Activated T-cell treated with anti-CD3 and anti-CD28 coated beads, Interleukin-2, amount 50 U/mL, for 72 hours (primary cell): Measurements from ENCODE around the gene PCDHB16. TPM values are rescaled to one million over a fixed set of nuclear protein-coding genes. Genes with fewer than 3 reads are reported as not detected.
"Not testable (repeated sequence)": the region's sequence is repeated elsewhere in the genome, so short reads cannot be mapped to it uniquely, and the experiment has no call there.

Experiments
- ATAC-seq, 2 donors: fragments of 150-1000 bp; cut with Tn5 transposase; replicated peaks in 1 of 2; 2 replicates each; pipeline ENCODE4 v1.10.0; 2021; ENCODE audit warnings: moderate library complexity in 2 of 2, mild to moderate bottlenecking in 1 of 2
- DNase-seq, 2 donors: peaks; one replicate each; pipeline ENCODE4 v3.0.0; 2021 to 2022; ENCODE audit warnings: mixed read lengths in 1 of 2
- H3K27ac Mint-ChIP-seq: one replicate; pipeline ENCODE4 v1.8.0; 2022; ENCODE audit warnings: mild to moderate bottlenecking, moderate library complexity, mixed read lengths
- H3K27me3 Mint-ChIP-seq: one replicate; pipeline ENCODE4 v1.8.0; 2022; ENCODE audit warnings: low read depth, mixed read lengths
- H3K36me3 Mint-ChIP-seq, 2 donors: one replicate each; pipeline ENCODE4 v1.8.0; 2022; ENCODE audit warnings: mixed read lengths in 2 of 2, mild to moderate bottlenecking in 1 of 2; ENCODE audit not compliant: insufficient read depth in 2 of 2
- H3K4me1 Mint-ChIP-seq: one replicate; pipeline ENCODE4 v1.8.0; 2022; ENCODE audit warnings: low read depth, mixed read lengths
- H3K4me3 Mint-ChIP-seq, 2 donors: one replicate each; pipeline ENCODE4 v1.8.0; 2022; ENCODE audit warnings: mild to moderate bottlenecking in 2 of 2, mixed read lengths in 2 of 2, moderate library complexity in 2 of 2
- H3K9me3 Mint-ChIP-seq, 2 donors: one replicate each; pipeline ENCODE4 v1.8.0; 2022; ENCODE audit warnings: mixed read lengths in 2 of 2
- total RNA-seq, 2 donors: library from RNA; stranded (reverse); gene quantifications; one replicate each; pipeline ENCODE4 v1.2.3, GENCODE V29; 2022

Gene PCDHB16
- total RNA-seq, 2 donors from 2014 or later, result not detected

DNA sequence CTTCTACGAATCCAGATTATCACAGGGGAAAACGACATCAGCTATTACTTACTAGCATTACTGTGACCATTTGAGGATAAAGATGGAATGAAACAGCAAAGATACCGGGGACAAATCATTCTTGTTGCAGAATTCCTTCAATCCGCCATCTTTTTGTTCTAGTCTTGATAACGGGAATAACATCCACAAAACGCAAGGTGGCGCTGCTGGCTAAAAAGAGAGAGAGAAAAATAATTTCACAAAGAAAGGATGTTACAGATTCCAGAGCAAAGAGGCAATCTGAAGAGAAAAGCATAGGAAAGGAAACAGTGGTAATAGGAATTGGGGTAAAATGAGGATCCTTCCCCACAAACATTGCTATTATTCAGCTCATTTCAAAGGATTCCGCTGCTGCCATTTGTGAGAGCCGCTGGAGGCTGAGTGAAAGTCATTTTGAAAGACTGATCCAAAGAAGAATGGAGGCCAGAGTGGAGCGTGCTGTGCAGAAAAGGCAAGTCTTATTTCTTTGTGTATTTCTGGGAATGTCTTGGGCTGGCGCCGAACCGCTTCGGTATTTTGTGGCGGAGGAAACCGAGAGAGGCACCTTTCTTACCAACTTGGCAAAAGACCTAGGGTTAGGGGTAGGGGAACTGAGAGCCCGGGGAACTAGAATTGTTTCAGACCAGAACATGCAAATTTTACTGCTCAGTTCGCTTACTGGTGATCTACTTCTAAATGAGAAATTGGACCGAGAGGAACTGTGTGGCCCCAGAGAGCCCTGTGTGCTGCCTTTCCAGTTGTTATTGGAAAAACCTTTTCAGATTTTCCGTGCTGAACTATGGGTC is 9.6 kb upstream of the PCDHB16 start, which contains the start of gene PCDHB7:
TSS of gene PCDHB7 (plus strand) at position 264 of the 824 bp plus-strand sequence. CDS start at position 456, 192 bp downstream.
- peaks cover 3% of the 10 kb centered on the region for H3K4me1 Mint-ChIP-seq
- ATAC-seq (no peak), DNase-seq (no peak)
- peak within 1 kb of the TSS in 1 of 2 donors; percentile 3 for H3K4me3 Mint-ChIP-seq
- peaks cover 0 to 4% of the 10 kb centered on the region in 2 donors for H3K36me3 Mint-ChIP-seq
- H3K27ac Mint-ChIP-seq, result no peak within 1 kb of the TSS
- H3K27me3 Mint-ChIP-seq, result peaks cover 16% of the 10 kb centered on the region
- H3K9me3 Mint-ChIP-seq, result peaks cover 0 to 5% of the 10 kb centered on the region in 2 donors

DNA sequence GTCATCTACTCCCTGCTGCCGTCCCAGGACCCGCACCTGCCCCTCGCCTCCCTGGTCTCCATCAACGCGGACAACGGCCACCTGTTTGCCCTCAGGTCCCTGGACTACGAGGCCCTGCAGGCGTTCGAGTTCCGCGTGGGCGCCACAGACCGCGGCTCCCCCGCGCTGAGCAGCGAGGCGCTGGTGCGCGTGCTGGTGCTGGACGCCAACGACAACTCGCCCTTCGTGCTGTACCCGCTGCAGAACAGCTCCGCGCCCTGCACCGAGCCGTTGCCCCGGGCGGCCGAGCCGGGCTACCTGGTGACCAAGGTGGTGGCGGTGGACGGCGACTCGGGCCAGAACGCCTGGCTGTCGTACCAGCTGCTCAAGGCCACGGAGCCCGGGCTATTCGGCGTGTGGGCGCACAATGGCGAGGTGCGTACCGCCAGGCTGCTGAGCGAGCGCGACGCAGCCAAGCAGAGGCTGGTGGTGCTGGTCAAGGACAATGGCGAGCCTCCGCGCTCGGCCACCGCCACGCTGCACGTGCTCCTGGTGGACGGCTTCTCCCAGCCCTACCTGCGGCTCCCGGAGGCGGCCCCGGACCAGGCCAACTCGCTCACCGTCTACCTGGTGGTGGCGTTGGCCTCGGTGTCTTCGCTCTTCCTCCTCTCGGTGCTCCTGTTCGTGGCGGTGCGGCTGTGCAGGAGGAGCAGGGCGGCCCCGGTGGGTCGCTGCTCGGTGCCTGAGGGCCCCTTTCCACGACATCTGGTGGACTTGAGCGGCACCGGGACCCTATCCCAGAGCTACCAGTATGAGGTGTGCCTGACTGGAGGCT is 7.7 kb upstream of the PCDHB16 start:
- H3K4me3 Mint-ChIP-seq, H3K36me3 Mint-ChIP-seq, ATAC-seq, H3K27ac Mint-ChIP-seq, DNase-seq, H3K27me3 Mint-ChIP-seq, H3K9me3 Mint-ChIP-seq, H3K4me1 Mint-ChIP-seq: not testable (repeated sequence)

DNA sequence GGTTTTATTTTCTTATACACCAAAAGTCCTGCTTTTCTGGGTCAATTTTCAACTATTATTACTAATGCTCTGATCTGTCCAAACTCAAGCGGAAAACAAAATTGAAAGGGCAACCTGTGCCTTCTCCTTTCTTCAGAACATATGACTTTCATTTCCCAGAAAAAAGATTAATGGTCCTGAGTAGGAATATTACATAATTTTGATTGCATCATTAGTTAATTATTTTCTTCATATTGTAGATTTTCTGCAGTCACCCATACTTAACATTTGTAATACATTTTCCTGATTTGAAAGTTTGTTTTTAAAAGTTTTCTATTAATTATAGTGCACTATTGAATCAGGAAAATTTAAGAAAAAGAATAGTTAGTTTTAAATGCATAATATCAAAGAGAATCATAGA is 6.3 kb upstream of the PCDHB16 start:
- Mint-ChIP-seq H3K9me3 (no peaks in the 10 kb centered on the region), H3K4me3 (no peak overlapping the region), H3K27me3 (peaks cover 9% of the 10 kb centered on the region), H3K36me3 (peaks cover 3 to 4% of the 10 kb centered on the region in 2 donors), H3K4me1 (peaks cover 3% of the 10 kb centered on the region), H3K27ac (no peak overlapping the region)
- no peak for DNase-seq
- no peak for ATAC-seq

DNA sequence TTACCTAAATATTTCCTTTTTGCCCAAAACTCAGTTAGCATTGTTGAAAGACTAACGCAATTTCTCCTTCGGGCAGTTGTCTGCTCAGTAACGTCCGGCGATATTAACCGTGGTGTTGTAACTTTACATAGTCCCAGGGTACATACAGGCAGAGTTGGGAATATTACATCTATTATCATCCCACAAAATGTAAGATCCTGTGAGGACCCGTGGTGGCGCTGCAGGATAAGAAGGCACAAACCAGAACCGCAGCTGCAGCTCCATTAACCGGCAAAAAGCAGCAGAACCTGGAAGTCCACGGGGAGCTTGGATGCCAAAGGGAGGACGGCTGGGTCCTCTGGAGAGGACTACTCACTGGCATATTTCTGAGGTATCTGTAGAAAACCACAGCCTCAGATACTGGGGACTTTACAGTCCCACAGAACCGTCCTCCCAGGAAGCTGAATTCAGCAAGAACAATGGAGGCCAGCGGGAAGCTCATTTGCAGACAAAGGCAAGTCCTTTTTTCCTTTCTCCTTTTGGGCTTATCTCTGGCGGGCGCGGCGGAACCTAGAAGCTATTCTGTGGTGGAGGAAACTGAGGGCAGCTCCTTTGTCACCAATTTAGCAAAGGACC is 4.5 kb upstream of the PCDHB16 start, which contains the start of gene PCDHB8:
TSS of gene PCDHB8 (plus strand) at position 214 of the 615 bp plus-strand sequence. CDS start at position 459, 245 bp downstream.
- ATAC-seq, H3K4me3 Mint-ChIP-seq, DNase-seq, H3K4me1 Mint-ChIP-seq, H3K9me3 Mint-ChIP-seq, H3K36me3 Mint-ChIP-seq, H3K27ac Mint-ChIP-seq: not testable (repeated sequence)
- peaks cover 18% of the 10 kb centered on the region for H3K27me3 Mint-ChIP-seq

DNA sequence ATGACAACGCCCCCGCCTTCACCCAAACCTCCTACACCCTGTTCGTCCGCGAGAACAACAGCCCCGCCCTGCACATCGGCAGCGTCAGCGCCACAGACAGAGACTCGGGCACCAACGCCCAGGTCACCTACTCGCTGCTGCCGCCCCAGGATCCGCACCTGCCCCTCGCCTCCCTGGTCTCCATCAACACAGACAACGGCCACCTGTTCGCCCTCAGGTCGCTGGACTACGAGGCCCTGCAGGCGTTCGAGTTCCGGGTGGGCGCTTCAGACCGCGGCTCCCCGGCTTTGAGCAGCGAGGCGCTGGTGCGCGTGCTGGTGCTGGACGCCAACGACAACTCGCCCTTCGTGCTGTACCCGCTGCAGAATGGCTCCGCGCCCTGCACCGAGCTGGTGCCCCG is 2.8 kb upstream of the PCDHB16 start:
- ATAC-seq, DNase-seq, H3K36me3 Mint-ChIP-seq, H3K9me3 Mint-ChIP-seq, H3K4me1 Mint-ChIP-seq, H3K27ac Mint-ChIP-seq, H3K4me3 Mint-ChIP-seq: not testable (repeated sequence)
- peaks cover 20% of the 10 kb centered on the region for H3K27me3 Mint-ChIP-seq

DNA sequence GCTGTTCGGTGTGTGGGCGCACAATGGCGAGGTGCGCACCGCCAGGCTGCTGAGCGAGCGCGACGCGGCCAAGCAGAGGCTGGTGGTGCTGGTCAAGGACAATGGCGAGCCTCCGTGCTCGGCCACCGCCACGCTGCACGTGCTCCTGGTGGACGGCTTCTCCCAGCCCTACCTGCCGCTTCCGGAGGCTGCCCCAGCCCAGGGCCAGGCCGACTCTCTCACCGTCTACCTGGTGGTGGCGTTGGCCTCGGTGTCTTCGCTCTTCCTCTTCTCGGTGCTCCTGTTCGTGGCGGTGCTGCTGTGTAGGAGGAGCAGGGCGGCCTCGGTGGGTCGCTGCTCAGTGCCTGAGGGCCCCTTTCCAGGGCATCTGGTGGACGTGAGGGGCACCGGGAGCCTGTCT is 2.3 kb upstream of the PCDHB16 start:
- peaks cover 25% of the 10 kb centered on the region for H3K27me3 Mint-ChIP-seq
- H3K4me1 Mint-ChIP-seq, H3K27ac Mint-ChIP-seq, ATAC-seq, H3K4me3 Mint-ChIP-seq, H3K9me3 Mint-ChIP-seq, DNase-seq: not testable (repeated sequence)
- peaks cover 0 to 13% of the 10 kb centered on the region in 2 donors for H3K36me3 Mint-ChIP-seq

DNA sequence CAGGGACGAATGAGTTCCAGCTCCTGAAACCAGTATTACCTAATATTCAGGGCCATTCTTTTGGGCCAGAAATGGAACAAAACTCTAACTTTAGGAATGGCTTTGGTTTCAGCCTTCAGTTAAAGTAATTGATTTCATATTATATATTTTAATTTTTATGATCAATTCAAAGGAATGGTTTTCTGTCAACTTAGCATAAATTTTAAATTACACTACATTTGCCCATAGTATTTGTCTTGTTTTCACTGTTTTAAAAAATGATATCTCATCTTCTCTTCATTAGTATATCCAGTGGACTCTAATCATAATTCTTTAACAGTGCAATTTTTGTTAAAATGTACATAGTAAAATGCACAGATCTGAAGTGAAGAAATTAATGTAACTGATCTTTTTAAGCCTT is 1.9 kb upstream of the PCDHB16 start:
- Mint-ChIP-seq H3K4me1 (no peaks in the 10 kb centered on the region), H3K27me3 (peaks cover 25% of the 10 kb centered on the region), H3K27ac (no peak overlapping the region), H3K4me3 (no peak overlapping the region), H3K36me3 (peaks cover 0 to 14% of the 10 kb centered on the region in 2 donors), H3K9me3 (peaks cover 2 to 6% of the 10 kb centered on the region in 2 donors)
- no peak for DNase-seq
- no peak for ATAC-seq

DNA sequence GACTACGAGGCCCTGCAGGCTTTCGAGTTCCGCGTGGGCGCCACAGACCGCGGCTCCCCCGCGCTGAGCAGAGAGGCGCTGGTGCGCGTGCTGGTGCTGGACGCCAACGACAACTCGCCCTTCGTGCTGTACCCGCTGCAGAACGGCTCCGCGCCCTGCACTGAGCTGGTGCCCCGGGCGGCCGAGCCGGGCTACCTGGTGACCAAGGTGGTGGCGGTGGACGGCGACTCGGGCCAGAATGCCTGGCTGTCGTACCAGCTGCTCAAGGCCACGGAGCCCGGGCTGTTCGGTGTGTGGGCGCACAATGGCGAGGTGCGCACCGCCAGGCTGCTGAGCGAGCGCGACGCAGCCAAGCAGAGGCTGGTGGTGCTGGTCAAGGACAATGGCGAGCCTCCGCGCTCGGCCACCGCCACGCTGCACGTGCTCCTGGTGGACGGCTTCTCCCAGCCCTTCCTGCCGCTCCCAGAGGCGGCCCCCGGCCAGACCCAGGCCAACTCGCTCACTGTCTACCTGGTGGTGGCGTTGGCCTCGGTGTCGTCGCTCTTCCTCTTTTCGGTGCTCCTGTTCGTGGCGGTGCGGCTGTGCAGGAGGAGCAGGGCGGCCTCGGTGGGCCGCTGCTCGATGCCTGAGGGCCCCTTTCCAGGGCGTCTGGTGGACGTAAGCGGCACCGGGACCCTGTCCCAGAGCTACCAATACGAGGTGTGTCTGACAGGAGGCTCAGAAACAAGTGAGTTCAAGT is 2.1 kb downstream of the PCDHB16 start:
- Mint-ChIP-seq H3K9me3 (peaks cover 2 to 15% of the 10 kb centered on the region in 2 donors), H3K27me3 (peaks cover 53% of the 10 kb centered on the region), H3K36me3 (peaks cover 7 to 25% of the 10 kb centered on the region in 2 donors)
- not testable (repeated sequence) for H3K27ac Mint-ChIP-seq, DNase-seq, ATAC-seq, H3K4me3 Mint-ChIP-seq, H3K4me1 Mint-ChIP-seq

DNA sequence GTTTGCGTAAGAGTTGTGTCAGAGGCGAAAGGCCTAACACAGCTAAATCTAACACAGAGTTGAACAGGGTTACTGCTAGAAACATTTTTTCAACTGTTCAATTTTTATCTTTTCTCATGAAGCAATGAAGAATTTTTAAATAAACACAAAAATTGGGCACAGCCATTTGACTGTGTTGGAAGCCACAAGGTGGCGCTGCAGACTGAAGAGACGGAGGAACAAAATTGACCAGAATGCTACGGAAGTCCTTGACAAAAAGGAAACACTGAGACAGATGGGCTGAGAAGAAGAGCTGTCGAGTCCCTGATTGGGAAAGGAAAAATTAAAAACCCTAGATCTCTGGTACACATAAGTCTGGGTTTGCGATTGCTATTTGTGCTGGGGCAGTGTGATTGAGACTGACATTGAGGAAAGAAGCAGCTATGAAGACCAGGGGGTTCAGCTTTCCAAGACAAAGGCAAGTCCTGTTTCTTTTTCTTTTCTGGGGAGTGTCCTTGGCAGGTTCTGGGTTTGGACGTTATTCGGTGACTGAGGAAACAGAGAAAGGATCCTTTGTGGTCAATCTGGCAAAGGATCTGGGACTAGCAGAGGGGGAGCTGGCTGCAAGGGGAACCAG is 4.8 kb downstream of the PCDHB16 start, which contains the start of gene PCDHB9:
TSS of gene PCDHB9 (plus strand) at position 265 of the 616 bp plus-strand sequence. CDS start at position 423, 158 bp downstream.
- H3K27ac Mint-ChIP-seq, result no peak within 1 kb of the TSS
- DNase-seq, result peak; percentile 32 to 36
- H3K4me1 Mint-ChIP-seq, result no peaks in the 10 kb centered on the region
- H3K27me3 Mint-ChIP-seq, result peaks cover 57% of the 10 kb centered on the region
- H3K36me3 Mint-ChIP-seq, result peaks cover 9 to 21% of the 10 kb centered on the region in 2 donors
- peak within 1 kb of the TSS; percentile 9 to 27 for H3K4me3 Mint-ChIP-seq
- H3K9me3 Mint-ChIP-seq, result peaks cover 2 to 15% of the 10 kb centered on the region in 2 donors
- no peak for ATAC-seq

DNA sequence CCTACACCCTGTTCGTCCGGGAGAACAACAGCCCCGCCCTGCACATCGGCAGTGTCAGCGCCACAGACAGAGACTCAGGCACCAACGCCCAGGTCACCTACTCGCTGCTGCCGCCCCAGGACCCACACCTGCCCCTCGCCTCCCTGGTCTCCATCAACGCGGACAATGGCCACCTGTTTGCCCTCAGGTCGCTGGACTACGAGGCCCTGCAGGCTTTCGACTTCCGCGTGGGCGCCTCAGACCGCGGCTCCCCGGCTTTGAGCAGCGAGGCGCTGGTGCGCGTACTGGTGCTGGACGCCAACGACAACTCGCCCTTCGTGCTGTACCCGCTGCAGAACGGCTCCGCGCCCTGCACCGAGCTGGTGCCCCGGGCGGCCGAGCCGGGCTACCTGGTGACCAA is 6.5 kb downstream of the PCDHB16 start:
- not testable (repeated sequence) for H3K9me3 Mint-ChIP-seq
- Mint-ChIP-seq H3K27me3 (peaks cover 56% of the 10 kb centered on the region), H3K36me3 (peaks cover 12 to 25% of the 10 kb centered on the region in 2 donors)

DNA sequence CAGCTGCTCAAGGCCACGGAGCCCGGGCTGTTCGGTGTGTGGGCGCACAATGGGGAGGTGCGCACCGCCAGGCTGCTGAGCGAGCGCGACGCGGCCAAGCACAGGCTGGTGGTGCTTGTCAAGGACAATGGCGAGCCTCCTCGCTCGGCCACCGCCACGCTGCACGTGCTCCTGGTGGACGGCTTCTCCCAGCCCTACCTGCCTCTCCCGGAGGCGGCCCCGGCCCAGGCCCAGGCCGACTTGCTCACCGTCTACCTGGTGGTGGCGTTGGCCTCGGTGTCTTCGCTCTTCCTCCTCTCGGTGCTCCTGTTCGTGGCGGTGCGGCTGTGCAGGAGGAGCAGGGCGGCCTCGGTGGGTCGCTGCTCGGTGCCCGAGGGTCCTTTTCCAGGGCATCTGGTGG is 6.9 kb downstream of the PCDHB16 start:
- H3K4me3 Mint-ChIP-seq, H3K9me3 Mint-ChIP-seq, H3K4me1 Mint-ChIP-seq, H3K27ac Mint-ChIP-seq, DNase-seq, ATAC-seq: not testable (repeated sequence)
- H3K27me3 Mint-ChIP-seq, result peaks cover 55% of the 10 kb centered on the region
- H3K36me3 Mint-ChIP-seq, result peaks cover 12 to 26% of the 10 kb centered on the region in 2 donors

More for the DNA sequence above, 6.5 kb downstream of the PCDHB16 start:
- not testable (repeated sequence) for H3K4me1 Mint-ChIP-seq, DNase-seq, ATAC-seq, H3K27ac Mint-ChIP-seq, H3K4me3 Mint-ChIP-seq
